HG03432 (cell line): ENCODE data around the gene TRIM67.
A peak's percentile ranks its signal among the peaks of the same experiment; 100 is the strongest.
"Not testable (repeated sequence)": the region's sequence is repeated elsewhere in the genome, so short reads cannot be mapped to it uniquely, and the experiment has no call there.

Experiments
- ATAC-seq: cut with Tn5 transposase; IDR thresholded peaks from one replicate; pipeline ENCODE4 v1.9.1; 2021; ENCODE audit warnings: mild to moderate bottlenecking, moderate library complexity; ENCODE audit not compliant: unreplicated experiment

TRIM67 gene

GRCh38 chr1:231157311-231157710 lies 4.5 kb upstream of the TRIM67 start:
- ATAC-seq = no peak

DNA sequence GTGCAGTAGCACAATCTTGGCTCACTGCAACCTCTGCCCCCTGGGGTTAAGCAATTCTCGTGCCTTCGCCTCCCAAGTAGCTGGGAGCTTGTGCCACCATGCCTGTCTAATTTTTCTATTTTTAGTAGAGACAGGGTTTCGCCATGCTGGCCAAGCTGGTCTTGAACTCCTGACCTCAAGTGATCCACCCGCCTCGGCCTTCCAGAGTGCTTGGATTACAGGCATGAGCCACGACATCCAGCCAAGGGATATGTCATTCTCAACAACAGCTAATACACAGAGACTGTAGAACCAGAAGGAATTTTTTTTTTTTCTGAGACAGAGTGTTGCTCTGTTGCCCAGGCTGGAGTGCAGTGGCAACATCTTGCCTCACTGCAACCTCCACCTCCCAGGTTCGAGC lies 3.7 kb upstream of the TRIM67 start:
- not testable (repeated sequence) for ATAC-seq

GRCh38 chr1:231159202-231159962 lies 2.5 kb upstream of the TRIM67 start:
- no peak for ATAC-seq

DNA sequence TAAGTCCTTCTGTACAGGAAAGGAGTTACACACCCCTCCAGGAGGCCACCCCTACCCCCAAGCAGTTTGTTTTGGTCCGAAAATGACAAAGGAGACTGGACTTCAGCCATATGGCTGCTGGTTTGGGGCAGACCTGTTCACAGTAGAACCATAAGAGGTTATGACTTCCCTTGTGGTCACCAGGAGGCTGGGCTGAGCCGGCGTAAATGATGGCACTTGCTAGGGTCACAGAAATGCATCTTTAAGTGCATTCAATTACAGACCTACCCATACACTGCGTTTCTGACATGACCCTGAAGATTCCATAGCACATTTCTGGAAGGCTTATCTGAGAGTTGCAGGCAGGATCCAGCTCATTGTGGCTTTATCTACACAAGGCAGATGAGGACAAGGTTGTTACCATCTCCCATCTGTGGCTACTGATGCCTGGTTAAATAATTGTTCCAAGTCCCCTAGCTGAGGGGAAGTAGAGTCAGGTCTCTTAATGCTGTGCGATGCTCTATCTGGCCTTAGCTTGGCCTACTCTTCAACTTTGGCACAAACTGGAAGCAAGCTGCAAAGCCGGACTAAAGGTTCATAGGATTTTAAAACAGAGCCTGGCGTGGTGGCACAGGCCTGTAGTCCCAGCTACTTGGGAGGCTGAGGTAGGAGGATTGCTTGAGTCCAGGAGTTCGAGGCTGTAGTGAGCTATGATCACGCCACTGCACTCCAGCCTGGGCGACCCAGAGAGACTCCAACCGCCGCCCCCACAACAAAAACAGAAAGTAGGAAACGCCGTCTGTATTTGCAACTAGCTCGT lies 1.7 kb upstream of the TRIM67 start:
- no peak for ATAC-seq

DNA sequence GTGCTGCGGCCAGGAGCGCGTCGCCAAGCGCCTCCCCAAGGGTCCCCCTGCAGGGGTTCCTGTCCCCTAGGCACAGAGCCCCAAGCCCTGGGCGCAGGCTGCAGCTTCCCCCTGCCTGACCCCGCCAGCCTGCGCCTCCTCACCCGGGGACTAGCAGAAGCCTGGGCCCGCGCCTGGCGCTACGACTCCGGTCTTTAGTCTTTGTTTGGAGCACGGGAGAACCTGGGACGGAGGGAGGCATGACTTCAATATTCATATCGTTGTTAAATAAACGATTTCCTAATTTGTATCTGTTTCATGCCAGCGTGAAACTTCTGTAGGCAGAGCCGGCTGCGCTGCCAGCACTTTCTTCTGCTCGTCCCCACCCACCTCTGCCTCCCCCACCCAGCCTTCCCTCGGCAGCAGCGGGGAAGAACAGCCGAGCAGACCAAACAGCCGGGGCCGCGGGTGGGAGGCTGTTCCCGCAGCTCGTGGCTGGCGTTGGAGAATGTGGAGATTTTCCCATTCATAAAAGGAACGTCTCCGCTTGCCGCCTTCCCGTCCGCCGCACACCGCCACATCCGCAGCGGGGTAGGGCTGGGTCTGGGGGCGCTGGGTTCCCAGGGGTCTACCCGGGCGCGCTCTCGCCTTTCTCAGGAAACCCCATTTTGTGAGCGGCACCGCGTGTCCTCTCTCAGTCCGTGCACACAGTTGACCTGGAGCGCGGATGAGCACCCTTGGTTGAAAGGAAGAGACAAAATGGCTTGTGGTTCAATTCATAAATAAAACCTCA lies 777 bp upstream of the TRIM67 start:
- no peak for ATAC-seq

GRCh38 chr1:231162297-231162969 lies 575 bp downstream of the TRIM67 start:
- peak; percentile 67 for ATAC-seq

- ATAC-seq = no peak
Observed at GRCh38 chr1:231162970-231163829, 1.3 kb downstream of the TRIM67 start.

- no peak for ATAC-seq
Observed at GRCh38 chr1:231163830-231164427, 2.1 kb downstream of the TRIM67 start.

GRCh38 chr1:231165371-231165770 lies 3.5 kb downstream of the TRIM67 start:
- ATAC-seq = no peak

- no peak for ATAC-seq
Observed at GRCh38 chr1:231166398-231166797, 4.5 kb downstream of the TRIM67 start.

- no peak for ATAC-seq
Observed at GRCh38 chr1:231170875-231171274, 9.0 kb downstream of the TRIM67 start.

DNA sequence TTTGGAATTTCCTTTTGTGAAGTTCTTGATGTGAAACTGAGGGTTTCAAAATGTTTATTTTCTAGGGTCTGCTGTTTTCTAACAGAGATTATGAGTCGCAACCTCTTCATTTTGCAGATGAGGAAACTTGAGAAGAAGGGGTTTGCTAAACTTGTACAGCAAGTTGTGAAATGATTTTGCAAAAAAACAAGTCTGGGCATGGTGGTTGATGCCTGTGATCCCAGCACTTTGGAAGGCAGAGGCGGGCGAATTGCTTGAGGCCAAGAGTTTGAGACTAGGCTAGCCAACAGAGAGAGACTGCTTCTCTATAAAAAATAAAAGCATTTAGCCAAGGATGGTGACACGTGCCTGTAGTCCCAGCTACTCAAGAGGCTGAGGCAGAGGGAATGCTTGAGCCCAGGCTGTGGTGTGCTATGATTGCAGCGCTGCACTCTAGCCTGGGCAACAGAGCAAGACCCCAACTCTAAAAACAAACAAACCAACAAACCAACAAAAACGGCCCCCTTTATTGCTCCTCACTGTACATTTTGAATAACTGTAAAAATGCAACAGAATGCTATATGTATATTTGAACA lies 9.9 kb downstream of the TRIM67 start:
- ATAC-seq = no peak

DNA sequence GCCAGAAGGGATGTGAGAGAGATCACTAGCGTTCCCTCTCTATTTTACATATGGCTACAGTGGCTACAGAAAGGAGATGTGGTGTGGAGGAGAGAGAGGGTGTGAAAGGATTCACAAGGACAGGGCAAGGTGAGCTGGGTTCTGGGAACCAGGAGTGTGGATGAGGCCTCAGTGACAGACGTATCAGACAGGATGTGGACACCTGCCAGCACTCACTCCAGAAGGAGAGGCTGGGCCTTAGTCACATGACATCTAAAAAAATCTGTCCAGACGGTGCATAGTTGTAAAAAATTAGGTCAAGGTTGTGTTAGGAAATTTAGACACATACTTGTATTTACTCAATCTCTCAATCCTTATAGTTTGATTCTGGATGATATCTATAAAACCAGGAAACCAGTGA lies 10.6 kb downstream of the TRIM67 start:
- ATAC-seq = no peak

DNA sequence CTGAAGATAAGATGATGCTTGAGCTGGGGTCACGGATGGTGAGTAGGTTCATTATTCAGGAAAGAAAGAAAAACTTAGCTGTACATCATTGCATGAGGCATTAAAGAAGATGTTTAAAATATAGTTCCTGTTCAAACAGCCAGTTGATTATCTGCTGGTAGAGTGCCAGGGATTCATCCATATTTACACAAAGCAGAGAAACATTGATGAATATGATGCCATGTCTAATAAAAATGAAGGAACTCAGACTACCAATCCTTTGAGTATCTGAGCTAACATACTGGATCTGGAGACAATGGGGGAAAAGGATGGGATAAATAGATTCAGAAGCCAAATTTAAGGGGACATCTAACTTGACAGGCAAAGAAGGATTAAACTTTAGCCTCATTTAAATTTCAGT lies 14.6 kb downstream of the TRIM67 start:
- ATAC-seq = no peak

GRCh38 chr1:231177226-231177625 lies 15.4 kb downstream of the TRIM67 start:
- no peak for ATAC-seq

- no peak for ATAC-seq
Observed at GRCh38 chr1:231177936-231178335, 16.1 kb downstream of the TRIM67 start.

- no peak for ATAC-seq
Observed at GRCh38 chr1:231178970-231179369, 17.1 kb downstream of the TRIM67 start.

DNA sequence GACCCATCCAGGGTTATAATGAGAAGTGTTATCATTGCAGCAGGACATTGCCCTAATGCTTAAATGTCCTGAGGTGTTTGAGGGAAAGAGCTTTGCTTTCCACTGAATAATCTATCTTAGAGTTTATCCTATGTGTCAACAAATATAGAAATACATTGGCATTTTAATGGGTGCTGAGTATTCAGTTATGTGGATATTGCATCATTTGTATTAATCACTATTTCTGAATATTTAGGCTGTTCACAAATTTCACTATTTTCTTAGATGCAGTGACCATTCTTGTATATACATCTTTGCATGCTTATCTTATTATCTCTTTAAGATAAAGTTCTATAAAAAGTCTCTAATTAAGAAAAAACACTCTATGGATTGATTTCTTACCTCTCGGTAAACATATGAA lies 18.2 kb downstream of the TRIM67 start:
- no peak for ATAC-seq

DNA sequence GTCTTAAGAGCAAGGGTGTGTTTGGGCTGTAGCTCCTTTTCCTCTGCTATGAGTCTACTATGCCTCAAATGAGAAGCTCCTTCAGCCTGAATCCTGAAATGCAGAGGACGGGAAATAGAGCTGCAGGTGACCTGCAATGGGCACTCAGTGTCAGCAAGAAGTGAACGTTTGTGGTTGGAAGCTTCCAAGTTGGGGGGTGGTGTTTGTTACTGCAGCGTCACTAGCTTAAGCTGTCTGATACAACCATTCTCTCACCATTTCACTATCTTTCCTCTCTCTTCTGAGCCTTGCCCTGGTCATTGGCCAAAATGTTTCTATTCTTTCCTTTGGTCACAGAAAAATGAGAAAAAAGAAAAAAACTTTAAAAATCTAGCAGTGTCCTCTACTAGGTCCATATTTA lies 19.4 kb downstream of the TRIM67 start:
- ATAC-seq = no peak
